Fibroblast of lung (primary cell): ENCODE results near the gene ARHGEF18.

Experiments used
- EZH2 ChIP-seq: IDR thresholded peaks from 2 replicates; pipeline ENCODE4 v1.5.1; 2012; ENCODE audit warnings: low read length, control low read depth, mild to moderate bottlenecking; ENCODE audit errors: missing control alignments
- TF ChIP-seq, protein P1 (sequence below), 2 donors: IDR thresholded peaks in 1 of 2; conservative IDR thresholded peaks in 1 of 2; 1 replicate in 1 of 2; 2 replicates in 1 of 2; pipeline ENCODE4 v1.5.1; 2011 to 2012; ENCODE audit warnings: low read length in 2 of 2, control low read depth in 1 of 2, inconsistent platforms in 1 of 2, low read depth in 1 of 2, mild to moderate bottlenecking in 1 of 2

DNA sequence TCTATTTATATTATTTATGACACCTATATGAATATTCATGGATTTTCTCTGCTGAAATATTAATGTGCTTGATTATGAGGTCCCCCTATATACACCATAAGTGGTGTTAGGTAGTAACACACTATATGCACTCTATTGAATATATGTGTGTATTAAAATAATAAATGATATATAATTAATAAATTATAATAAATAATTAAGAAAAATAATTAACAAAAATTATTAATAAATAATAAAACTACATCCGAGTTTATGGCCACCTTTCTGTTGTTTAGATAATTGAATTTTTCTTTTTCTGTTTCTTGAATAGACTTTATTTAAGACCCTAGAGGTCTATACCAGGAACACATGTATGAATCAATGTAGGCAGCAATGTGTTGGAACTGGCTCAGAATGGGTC is 20.9 kb upstream of the ARHGEF18 start:
- TF ChIP-seq, protein P1, sequence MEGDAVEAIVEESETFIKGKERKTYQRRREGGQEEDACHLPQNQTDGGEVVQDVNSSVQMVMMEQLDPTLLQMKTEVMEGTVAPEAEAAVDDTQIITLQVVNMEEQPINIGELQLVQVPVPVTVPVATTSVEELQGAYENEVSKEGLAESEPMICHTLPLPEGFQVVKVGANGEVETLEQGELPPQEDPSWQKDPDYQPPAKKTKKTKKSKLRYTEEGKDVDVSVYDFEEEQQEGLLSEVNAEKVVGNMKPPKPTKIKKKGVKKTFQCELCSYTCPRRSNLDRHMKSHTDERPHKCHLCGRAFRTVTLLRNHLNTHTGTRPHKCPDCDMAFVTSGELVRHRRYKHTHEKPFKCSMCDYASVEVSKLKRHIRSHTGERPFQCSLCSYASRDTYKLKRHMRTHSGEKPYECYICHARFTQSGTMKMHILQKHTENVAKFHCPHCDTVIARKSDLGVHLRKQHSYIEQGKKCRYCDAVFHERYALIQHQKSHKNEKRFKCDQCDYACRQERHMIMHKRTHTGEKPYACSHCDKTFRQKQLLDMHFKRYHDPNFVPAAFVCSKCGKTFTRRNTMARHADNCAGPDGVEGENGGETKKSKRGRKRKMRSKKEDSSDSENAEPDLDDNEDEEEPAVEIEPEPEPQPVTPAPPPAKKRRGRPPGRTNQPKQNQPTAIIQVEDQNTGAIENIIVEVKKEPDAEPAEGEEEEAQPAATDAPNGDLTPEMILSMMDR (conservative IDR thresholded peaks at IDR 0.05 in 1 of 2, IDR thresholded peaks at IDR 0.05 in 1 of 2; ENCODE audit: low read depth in 1 of 2, low read length in 2 of 2), result no peak
- TF ChIP-seq EZH2, result no peak
